OCI-LY3 (cell line): ENCODE results near the gene AANAT.

Experiments used
- CTCF ChIP-seq: fragments of 200-600, 300-600 bp; sonication (generic); IDR thresholded peaks from 2 replicates; pipeline ENCODE4 v1.5.1; 2014; ENCODE audit warnings: antibody characterized with exemption, low read length, low read depth
- EZH2phosphoT487 ChIP-seq: fragments of 200-600 bp; shearing (Covaris generic); IDR thresholded peaks from 2 replicates; pipeline ENCODE4 v1.6.1; 2018; ENCODE audit warnings: antibody characterized with exemption, mixed run types, low read depth

- TF ChIP-seq CTCF (no peak), EZH2phosphoT487 (no peak)
Observed at GRCh38 chr17:76422406-76422805, 45.0 kb upstream of the AANAT start.
